Activated CD4-positive, alpha-beta T cell treated with anti-CD3 and anti-CD28 coated beads, Interleukin-2, amount 50 U/mL, for 1 hour (primary cell): ENCODE data around the gene MDK.

Experiments used
- DNase-seq: peaks from one replicate; pipeline ENCODE4 v3.0.0-alpha.2; 2020

The MDK gene

GRCh38 chr11:46407635-46408034, 26.2 kb downstream of the MDK start:
- no peak for DNase-seq

- no peak for DNase-seq
These were observed 27.0 kb downstream of the MDK start for GRCh38 chr11:46408407-46408986.

GRCh38 chr11:46410021-46410420, 28.6 kb downstream of the MDK start:
- DNase-seq: no peak

GRCh38 chr11:46413760-46414465, 32.4 kb downstream of the MDK start:
- DNase-seq: no peak

- DNase-seq: no peak
These were observed 33.0 kb downstream of the MDK start for GRCh38 chr11:46414466-46414796.

GRCh38 chr11:46414879-46415278, 33.4 kb downstream of the MDK start:
- no peak for DNase-seq

GRCh38 chr11:46417711-46418110, 36.2 kb downstream of the MDK start:
- no peak for DNase-seq

GRCh38 chr11:46418751-46419150, 37.3 kb downstream of the MDK start:
- no peak for DNase-seq

GRCh38 chr11:46420513-46420912, 39.0 kb downstream of the MDK start:
- no peak for DNase-seq

GRCh38 chr11:46421257-46421880, 39.9 kb downstream of the MDK start:
- no peak for DNase-seq

- no peak for DNase-seq
These were observed 41.1 kb downstream of the MDK start for GRCh38 chr11:46422588-46422987.

- no peak for DNase-seq
These were observed 44.9 kb downstream of the MDK start for GRCh38 chr11:46426233-46426991.

GRCh38 chr11:46427364-46427763, 45.9 kb downstream of the MDK start:
- no peak for DNase-seq

GRCh38 chr11:46429717-46430116, 48.2 kb downstream of the MDK start:
- DNase-seq: no peak

- DNase-seq: no peak
These were observed 49.7 kb downstream of the MDK start for GRCh38 chr11:46431211-46431610.
